BLaER1 treated with 17β-estradiol and CSF1 and Interleukin-3, amounts not matched to agents 10 nM and 100 nM (cell line): ENCODE results near the gene KDM5D.

ENCODE experiments used
- H3K27ac ChIP-seq, 11 experiments: shearing (Covaris generic); formaldehyde crosslinking; 2 replicates each; pipeline ENCODE4 v1.8.1; 2022
- H3K27me3 ChIP-seq, 11 experiments: shearing (Covaris generic); formaldehyde crosslinking; 2 replicates each; pipeline ENCODE4 v1.8.1; 2022
- H3K36me3 ChIP-seq, 11 experiments: shearing (Covaris generic); formaldehyde crosslinking; 2 replicates each; pipeline ENCODE4 v1.8.1; 2022
- H3K4me1 ChIP-seq, 10 experiments: shearing (Covaris generic); formaldehyde crosslinking; 2 replicates each; pipeline ENCODE4 v1.8.1; 2022
- H3K4me2 ChIP-seq, 11 experiments: shearing (Covaris generic); formaldehyde crosslinking; 2 replicates each; pipeline ENCODE4 v1.8.1; 2022
- H3K4me3 ChIP-seq, 10 experiments: shearing (Covaris generic); formaldehyde crosslinking; 2 replicates each; pipeline ENCODE4 v1.8.1; 2022
- H3K9ac ChIP-seq, 11 experiments: shearing (Covaris generic); formaldehyde crosslinking; 2 replicates each; pipeline ENCODE4 v1.8.1; 2022
- H3K9me3 ChIP-seq, 11 experiments: shearing (Covaris generic); formaldehyde crosslinking; replicated peaks in 1 of 11; 2 replicates each; pipeline ENCODE4 v1.8.1; 2022
- H4K20me1 ChIP-seq, 11 experiments: shearing (Covaris generic); formaldehyde crosslinking; 2 replicates each; pipeline ENCODE4 v1.8.1; 2022
- Cebpa-rat ChIP-seq, 11 experiments: shearing (Covaris generic); IDR thresholded peaks; 2 replicates each; pipeline ENCODE4 v1.8.1; 2022

The KDM5D gene

GRCh38 chrY:19744381-19745378, at the start of gene KDM5D:
KDM5D (minus strand) TSS chrY:19744726; CDS start chrY:19744534, 192 bp downstream.
- Histone ChIP-seq H3K4me3 (no peak within 1 kb of the TSS), H3K27ac (no peak within 1 kb of the TSS), H3K9me3 (no peaks in the 10 kb centered on the region), H3K4me2 (no peak within 1 kb of the TSS), H3K4me1 (no peaks in the 10 kb centered on the region), H3K27me3 (no peaks in the 10 kb centered on the region), H3K36me3 (no peaks in the 10 kb centered on the region), H4K20me1 (no peaks in the 10 kb centered on the region), H3K9ac (no peak within 1 kb of the TSS)
- TF ChIP-seq Cebpa-rat (IDR thresholded peaks at IDR 0.05), result no peak

GRCh38 chrY:19768375-19768774, 23.8 kb upstream of the KDM5D start:
- H3K27me3 ChIP-seq, result no peaks in the 10 kb centered on the region
- no peaks in the 10 kb centered on the region for H3K36me3 ChIP-seq
- H3K9ac ChIP-seq, result no peak overlapping the region
- TF ChIP-seq Cebpa-rat (IDR thresholded peaks at IDR 0.05), result no peak
- no peak overlapping the region for H3K4me2 ChIP-seq
- no peaks in the 10 kb centered on the region for H3K4me1 ChIP-seq
- H3K9me3 ChIP-seq, result no peaks in the 10 kb centered on the region
- no peak overlapping the region for H3K27ac ChIP-seq
- no peak overlapping the region for H3K4me3 ChIP-seq
- no peaks in the 10 kb centered on the region for H4K20me1 ChIP-seq

GRCh38 chrY:19743331-19743730, 1.2 kb downstream of the KDM5D start:
- Histone ChIP-seq H3K9ac (no peak overlapping the region), H3K4me2 (no peak overlapping the region)

GRCh38 chrY:19742153-19742552, 2.4 kb downstream of the KDM5D start:
- Histone ChIP-seq H3K27ac (no peak overlapping the region), H3K9ac (no peak overlapping the region), H3K36me3 (no peaks in the 10 kb centered on the region), H3K4me1 (no peaks in the 10 kb centered on the region), H3K9me3 (no peaks in the 10 kb centered on the region), H4K20me1 (no peaks in the 10 kb centered on the region), H3K4me3 (no peak overlapping the region), H3K4me2 (no peak overlapping the region), H3K27me3 (no peaks in the 10 kb centered on the region)
- TF ChIP-seq Cebpa-rat (IDR thresholded peaks at IDR 0.05), result no peak

More at GRCh38 chrY:19743331-19743730, 1.2 kb downstream of the KDM5D start:
- H3K4me1 ChIP-seq, result no peaks in the 10 kb centered on the region
- H3K27me3 ChIP-seq, result no peaks in the 10 kb centered on the region
- no peaks in the 10 kb centered on the region for H4K20me1 ChIP-seq
- no peak for TF ChIP-seq Cebpa-rat (IDR thresholded peaks at IDR 0.05)
- H3K9me3 ChIP-seq, result no peaks in the 10 kb centered on the region
- H3K4me3 ChIP-seq, result no peak overlapping the region
- H3K36me3 ChIP-seq, result no peaks in the 10 kb centered on the region
- no peak overlapping the region for H3K27ac ChIP-seq

GRCh38 chrY:19734425-19734824, 10.1 kb downstream of the KDM5D start:
- Histone ChIP-seq H3K36me3 (no peaks in the 10 kb centered on the region), H3K27ac (no peak overlapping the region), H3K4me3 (no peak overlapping the region), H3K4me2 (no peak overlapping the region), H3K9ac (no peak overlapping the region), H4K20me1 (no peaks in the 10 kb centered on the region), H3K4me1 (no peaks in the 10 kb centered on the region), H3K9me3 (no peaks in the 10 kb centered on the region), H3K27me3 (no peaks in the 10 kb centered on the region)
- no peak for TF ChIP-seq Cebpa-rat (IDR thresholded peaks at IDR 0.05)

DNA sequence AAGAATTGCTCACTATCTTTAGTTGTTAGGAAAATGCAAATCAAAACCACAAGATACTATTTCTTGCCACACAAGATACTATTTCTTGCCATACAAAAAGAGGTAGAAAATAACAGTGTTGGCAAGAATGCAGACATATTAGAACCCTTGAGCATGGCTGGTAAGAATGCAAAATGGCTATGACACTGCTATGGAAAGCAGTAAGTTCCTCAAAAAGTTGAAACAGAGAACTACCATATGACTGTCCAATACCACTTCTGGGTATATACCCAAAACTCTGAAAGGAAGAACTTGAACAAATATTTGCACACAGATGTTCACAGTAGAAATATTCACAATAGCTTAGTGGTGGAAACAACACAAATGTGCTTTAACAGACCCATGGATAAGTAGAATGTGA, 26.6 kb downstream of the KDM5D start:
- H3K36me3 ChIP-seq, result no peaks in the 10 kb centered on the region

DNA sequence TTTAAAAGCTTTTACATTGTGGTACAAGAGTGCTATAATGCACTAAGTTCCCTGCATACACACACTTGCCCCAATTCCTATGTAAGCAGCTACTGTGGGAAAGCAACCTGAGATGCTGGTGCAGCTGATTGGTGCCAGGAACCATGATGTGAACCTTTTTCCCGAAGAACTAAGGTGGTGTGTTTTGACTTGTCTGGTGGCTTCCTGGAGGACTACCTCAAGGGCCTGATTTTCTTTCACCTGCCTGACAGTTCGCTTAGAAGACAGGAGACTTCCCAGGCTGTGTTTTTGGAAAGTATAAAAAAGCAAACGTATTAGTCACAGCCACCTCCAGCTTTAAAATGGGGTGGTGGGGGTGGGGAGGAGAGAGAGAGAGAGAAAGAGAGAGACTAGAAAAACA, 27.4 kb downstream of the KDM5D start:
- no peaks in the 10 kb centered on the region for H3K9me3 ChIP-seq
- no peaks in the 10 kb centered on the region for H3K4me1 ChIP-seq
- no peak overlapping the region for H3K27ac ChIP-seq
- no peak overlapping the region for H3K9ac ChIP-seq
- no peaks in the 10 kb centered on the region for H3K36me3 ChIP-seq
- no peak for TF ChIP-seq Cebpa-rat (IDR thresholded peaks at IDR 0.05)
- no peak overlapping the region for H3K4me3 ChIP-seq
- no peak overlapping the region for H3K4me2 ChIP-seq
- no peaks in the 10 kb centered on the region for H4K20me1 ChIP-seq
- no peaks in the 10 kb centered on the region for H3K27me3 ChIP-seq

More for the DNA sequence above, 26.6 kb downstream of the KDM5D start:
- Histone ChIP-seq H3K27ac (no peak overlapping the region), H3K4me1 (no peaks in the 10 kb centered on the region), H4K20me1 (no peaks in the 10 kb centered on the region), H3K27me3 (no peaks in the 10 kb centered on the region), H3K4me3 (no peak overlapping the region), H3K9ac (no peak overlapping the region), H3K9me3 (no peaks in the 10 kb centered on the region), H3K4me2 (no peak overlapping the region)
- TF ChIP-seq Cebpa-rat (IDR thresholded peaks at IDR 0.05), result no peak

GRCh38 chrY:19715226-19715625, 29.3 kb downstream of the KDM5D start:
- H3K9ac ChIP-seq, result no peak overlapping the region
- no peaks in the 10 kb centered on the region for H3K27me3 ChIP-seq
- H3K36me3 ChIP-seq, result no peaks in the 10 kb centered on the region
- no peak for TF ChIP-seq Cebpa-rat (IDR thresholded peaks at IDR 0.05)
- H3K9me3 ChIP-seq, result no peaks in the 10 kb centered on the region
- no peak overlapping the region for H3K27ac ChIP-seq
- no peaks in the 10 kb centered on the region for H4K20me1 ChIP-seq
- no peak overlapping the region for H3K4me3 ChIP-seq
- no peak overlapping the region for H3K4me2 ChIP-seq
- no peaks in the 10 kb centered on the region for H3K4me1 ChIP-seq

DNA sequence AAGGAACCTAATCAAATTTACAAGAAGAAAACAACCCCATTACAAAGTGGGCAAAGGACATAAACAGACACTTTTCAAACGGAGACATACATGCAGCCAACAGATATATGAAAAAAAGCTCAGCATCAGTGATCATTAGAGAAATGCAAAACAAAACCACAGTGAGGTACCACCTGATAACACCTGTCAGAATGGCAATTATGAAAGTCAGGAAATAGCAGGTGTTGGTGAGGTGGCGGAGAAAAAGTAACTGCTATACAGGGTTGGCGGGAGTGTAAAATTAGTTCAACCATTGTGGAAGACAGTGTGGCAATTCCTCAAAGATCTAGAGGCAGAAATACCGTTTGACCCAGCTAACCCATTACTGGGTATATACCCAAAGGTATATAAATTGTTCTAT, 31.1 kb downstream of the KDM5D start:
- H3K4me3 ChIP-seq, result no peak overlapping the region
- no peak for TF ChIP-seq Cebpa-rat (IDR thresholded peaks at IDR 0.05)
- no peaks in the 10 kb centered on the region for H3K27me3 ChIP-seq
- no peaks in the 10 kb centered on the region for H3K36me3 ChIP-seq
- H3K27ac ChIP-seq, result no peak overlapping the region
- H3K9ac ChIP-seq, result no peak overlapping the region
- no peaks in the 10 kb centered on the region for H3K4me1 ChIP-seq
- H3K9me3 ChIP-seq, result no peaks in the 10 kb centered on the region
- H3K4me2 ChIP-seq, result no peak overlapping the region
- no peaks in the 10 kb centered on the region for H4K20me1 ChIP-seq

DNA sequence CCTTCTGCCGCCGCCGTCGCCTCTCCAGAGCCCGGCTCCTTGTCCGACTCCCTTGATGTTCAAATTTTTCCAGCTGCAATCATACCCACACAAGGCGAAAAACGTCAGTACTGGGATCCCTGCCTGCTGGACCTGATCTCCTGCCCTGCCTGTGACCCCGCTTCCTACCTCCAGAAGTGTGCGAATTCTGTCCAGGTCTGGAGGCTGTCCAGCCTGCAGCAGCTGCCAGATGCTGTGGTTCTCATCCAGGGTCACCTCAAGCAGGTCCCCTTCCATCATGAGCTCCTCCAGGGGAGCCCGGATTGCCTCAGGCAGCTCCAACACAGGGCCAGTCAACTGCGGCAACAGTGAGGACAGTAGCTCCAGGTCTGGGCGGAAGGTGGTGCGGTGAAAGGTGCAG, 38.3 kb downstream of the KDM5D start:
- Histone ChIP-seq H3K9ac (no peak overlapping the region), H3K36me3 (no peaks in the 10 kb centered on the region), H3K4me1 (no peaks in the 10 kb centered on the region), H3K4me3 (no peak overlapping the region), H4K20me1 (no peaks in the 10 kb centered on the region), H3K27ac (no peak overlapping the region), H3K4me2 (no peak overlapping the region), H3K9me3 (no peaks in the 10 kb centered on the region), H3K27me3 (no peaks in the 10 kb centered on the region)
- TF ChIP-seq Cebpa-rat (IDR thresholded peaks at IDR 0.05), result no peak
